ENCODE results near the gene TRIM26.

The TRIM26 gene

DNA sequence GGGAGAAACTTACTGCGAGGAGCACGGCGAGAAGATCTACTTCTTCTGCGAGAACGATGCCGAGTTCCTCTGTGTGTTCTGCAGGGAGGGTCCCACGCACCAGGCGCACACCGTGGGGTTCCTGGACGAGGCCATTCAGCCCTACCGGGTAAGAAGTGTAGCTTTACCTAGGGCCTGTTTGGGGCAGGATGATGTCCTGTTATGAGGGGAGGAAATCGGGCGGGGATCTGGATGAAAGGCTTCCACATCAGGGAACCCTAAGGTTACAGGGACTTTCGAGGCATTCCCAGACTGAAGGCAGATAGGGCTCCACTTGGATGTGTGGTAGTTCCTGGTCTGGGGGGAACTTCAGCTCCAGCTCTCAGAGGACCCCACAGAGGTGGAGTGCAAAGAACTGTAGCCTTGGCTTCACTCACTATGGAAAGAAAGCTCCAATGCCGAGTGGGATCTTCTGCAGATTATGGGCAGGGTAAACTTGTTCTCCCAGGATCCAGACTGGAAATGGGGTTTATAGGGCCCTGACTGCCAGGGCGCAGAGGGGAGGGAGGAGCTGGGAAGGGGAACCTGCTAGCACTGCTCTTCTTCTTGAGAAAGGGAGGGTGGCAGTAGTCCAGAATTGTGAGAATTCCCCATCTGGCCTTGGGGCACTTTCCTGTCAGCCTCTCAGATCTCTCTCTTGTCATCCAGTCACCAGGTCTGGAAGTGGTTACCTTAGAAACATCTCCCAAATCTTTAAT, 49.1 kb downstream of the TRIM26 start:
- H3K27ac ChIP-seq (ENCODE audit: low read depth, low read length): no peak overlapping the region
- peaks cover 3% of the 10 kb centered on the region for H3K27me3 ChIP-seq (ENCODE audit: control insufficient read depth, insufficient read depth, low read length)
- peak overlapping the region; percentile 57 for H3K4me3 ChIP-seq (ENCODE audit: low read length)
- H3K36me3 ChIP-seq (ENCODE audit: control insufficient read depth, insufficient read depth, low read length): no peaks in the 10 kb centered on the region
- no peaks in the 10 kb centered on the region for H3K4me1 ChIP-seq (ENCODE audit: control insufficient read depth, insufficient read depth, low read length)
- H3K9ac ChIP-seq (ENCODE audit: low read length): no peak overlapping the region

DNA sequence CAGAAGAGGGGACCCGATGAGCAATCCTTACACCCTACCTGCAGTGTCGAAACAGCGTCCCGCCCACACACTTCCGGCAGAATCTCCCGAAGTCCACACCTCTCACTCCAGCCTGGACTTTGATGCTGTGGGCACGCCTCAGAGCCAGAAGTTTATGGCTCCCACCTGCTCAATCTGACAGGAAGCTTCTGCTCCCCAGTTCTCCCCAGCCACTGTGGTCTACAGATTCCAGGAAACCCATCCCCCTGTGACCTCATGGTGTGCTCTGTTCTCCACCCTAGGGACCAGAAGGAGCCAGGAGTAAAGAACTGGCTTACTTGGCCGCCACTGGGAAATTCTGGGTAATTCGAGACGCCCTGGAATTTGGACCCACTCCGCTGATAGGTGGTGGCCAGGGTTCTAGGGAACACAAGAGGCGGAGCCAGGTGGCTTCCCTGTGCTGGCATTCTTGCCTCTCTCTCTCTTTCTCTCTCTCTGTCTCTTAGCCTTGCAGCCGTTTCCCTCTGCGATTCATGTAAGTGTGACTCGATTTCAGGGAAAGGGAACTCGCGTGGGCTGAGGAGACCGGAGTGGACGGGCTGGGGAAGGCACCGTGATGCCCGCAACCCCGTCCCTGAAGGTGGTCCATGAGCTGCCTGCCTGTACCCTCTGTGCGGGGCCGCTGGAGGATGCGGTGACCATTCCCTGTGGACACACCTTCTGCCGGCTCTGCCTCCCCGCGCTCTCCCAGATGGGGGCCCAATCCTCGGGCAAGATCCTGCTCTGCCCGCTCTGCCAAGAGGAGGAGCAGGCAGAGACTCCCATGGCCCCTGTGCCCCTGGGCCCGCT, 49.9 kb downstream of the TRIM26 start, which contains the start of gene TRIM15:
TRIM15 (plus strand) TSS at position 457 of the 828 bp plus-strand sequence; CDS start at position 596, 139 bp downstream.
- no peak within 1 kb of the TSS for H3K9ac ChIP-seq (ENCODE audit: low read length)
- H3K27me3 ChIP-seq (ENCODE audit: control insufficient read depth, insufficient read depth, low read length): peaks cover under 1% of the 10 kb centered on the region
- peak within 1 kb of the TSS; percentile 57 for H3K4me3 ChIP-seq (ENCODE audit: low read length)
- H3K4me1 ChIP-seq (ENCODE audit: control insufficient read depth, insufficient read depth, low read length): no peaks in the 10 kb centered on the region
- no peaks in the 10 kb centered on the region for H3K36me3 ChIP-seq (ENCODE audit: control insufficient read depth, insufficient read depth, low read length)
- H3K27ac ChIP-seq (ENCODE audit: low read depth, low read length): no peak within 1 kb of the TSS

DNA sequence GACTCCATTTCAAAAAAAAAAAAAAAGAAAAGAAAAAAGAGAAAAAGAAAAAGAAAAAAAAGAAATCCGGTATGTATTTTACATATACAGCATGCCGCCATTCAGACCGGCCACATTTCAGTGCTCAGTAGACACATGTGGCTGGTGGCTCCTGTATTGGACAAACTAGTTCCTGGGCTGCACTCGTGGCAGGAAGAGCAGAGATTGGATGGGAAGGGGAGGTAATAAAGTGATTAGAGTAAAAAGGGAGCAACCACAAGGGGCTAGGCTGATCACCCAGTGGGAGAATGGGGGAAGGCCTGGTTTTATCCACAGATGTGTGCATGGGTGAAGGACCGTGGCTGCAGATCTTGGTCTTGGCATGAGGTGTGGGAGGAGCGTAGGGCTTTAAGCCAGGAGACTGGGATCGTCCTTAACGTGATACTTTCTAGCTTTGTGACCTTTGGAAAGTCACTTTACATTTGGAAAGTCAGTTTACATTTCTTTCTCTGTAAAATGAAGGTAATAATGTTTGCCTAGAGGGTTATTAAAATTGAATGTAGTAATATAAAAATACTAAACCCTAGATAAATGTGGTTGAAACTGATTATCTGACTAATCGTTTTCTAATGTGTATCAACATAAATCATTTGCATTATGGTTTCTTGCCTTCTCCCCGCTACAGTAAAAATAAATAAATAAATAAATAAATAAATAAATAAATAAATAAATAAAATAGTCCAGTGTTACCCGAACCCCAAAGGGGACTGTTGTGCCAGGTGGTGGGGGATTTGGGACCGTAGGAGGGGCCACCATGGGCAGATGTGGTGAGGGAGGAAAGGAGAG, 50.7 kb downstream of the TRIM26 start:
- Histone ChIP-seq H3K27me3 (ENCODE audit: control insufficient read depth, insufficient read depth, low read length) (no peaks in the 10 kb centered on the region), H3K4me1 (ENCODE audit: control insufficient read depth, insufficient read depth, low read length) (no peaks in the 10 kb centered on the region), H3K4me3 (ENCODE audit: low read length) (no peak overlapping the region), H3K9ac (ENCODE audit: low read length) (no peak overlapping the region), H3K36me3 (ENCODE audit: control insufficient read depth, insufficient read depth, low read length) (no peaks in the 10 kb centered on the region), H3K27ac (ENCODE audit: low read depth, low read length) (no peak overlapping the region)

DNA sequence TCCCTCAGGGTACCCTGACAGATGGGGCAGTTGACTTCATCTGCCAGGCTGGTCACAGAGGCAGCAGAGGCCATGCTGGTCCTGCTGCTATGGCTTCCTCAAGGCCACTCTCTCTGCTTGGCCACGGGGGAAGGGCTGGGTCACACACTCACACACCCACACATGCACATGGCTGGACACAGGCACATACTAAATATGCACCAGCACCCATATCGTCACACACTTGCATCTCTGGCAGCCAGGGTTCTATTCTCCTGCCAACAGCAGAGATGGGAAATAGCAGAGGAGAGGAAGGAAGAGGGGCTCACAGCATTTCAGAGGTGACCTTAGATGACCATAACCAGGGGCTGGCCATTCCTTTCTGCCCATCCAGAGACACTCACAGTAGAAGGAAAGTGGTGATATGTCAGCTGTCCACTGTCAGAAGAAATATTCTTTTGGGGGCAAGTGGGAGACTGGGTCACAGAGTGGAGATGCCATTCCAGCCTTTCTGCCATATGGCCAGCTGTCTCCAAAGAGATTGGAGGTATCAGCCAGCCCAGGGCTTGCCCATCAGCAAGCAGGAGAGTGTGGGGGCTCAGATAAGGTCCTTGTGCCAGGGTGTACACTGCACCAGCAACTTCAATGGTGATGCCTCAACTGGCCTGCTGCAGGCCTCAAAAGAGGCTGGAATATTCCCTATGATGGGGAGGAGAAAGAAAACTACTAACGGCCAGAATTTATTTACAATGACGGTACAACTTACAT, 52.2 kb downstream of the TRIM26 start, which contains the start of gene TRIM10:
TRIM10 (minus strand) TSS at position 427 of the 747 bp plus-strand sequence; CDS start at position 74, 353 bp downstream.
- Histone ChIP-seq H3K36me3 (ENCODE audit: control insufficient read depth, insufficient read depth, low read length) (no peaks in the 10 kb centered on the region), H3K4me3 (ENCODE audit: low read length) (no peak within 1 kb of the TSS), H3K9ac (ENCODE audit: low read length) (no peak within 1 kb of the TSS), H3K27me3 (ENCODE audit: control insufficient read depth, insufficient read depth, low read length) (no peaks in the 10 kb centered on the region), H3K4me1 (ENCODE audit: control insufficient read depth, insufficient read depth, low read length) (no peaks in the 10 kb centered on the region), H3K27ac (ENCODE audit: low read depth, low read length) (no peak within 1 kb of the TSS)

DNA sequence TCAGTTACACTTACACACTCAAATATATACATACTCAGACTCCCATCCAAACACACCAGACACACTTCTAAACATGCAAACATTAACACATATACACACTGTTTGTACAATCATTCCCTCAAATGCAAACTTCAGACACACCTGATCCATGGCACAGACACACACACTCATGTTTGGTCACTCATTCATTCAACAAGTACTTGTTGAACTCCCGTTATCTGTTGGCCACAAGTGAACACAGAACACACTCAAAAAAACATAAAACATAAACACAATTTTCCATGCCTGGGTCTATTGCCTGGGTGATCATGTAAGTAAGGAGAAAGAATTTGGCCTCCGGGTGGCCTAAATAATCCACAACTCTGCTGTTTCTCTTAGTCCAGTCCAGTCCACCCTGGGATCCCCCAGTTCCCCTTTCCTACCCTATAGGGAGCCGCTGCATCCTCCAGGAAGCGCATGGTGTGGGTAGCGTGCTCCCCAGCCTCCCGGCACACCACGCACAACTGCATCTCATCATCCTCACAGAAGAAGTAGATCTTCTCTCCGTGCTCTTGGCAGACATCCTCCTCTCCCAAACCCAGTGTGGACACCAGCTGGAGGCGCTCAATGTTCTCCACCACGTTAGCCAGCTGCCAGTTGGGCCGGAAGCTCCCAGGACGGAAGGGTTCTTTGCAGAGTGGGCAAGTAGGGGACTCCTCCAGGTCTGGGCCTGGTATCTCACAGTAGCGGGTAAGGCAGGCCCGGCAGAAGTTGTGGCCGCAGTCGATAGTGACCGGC, 53.0 kb downstream of the TRIM26 start:
- Histone ChIP-seq H3K27me3 (ENCODE audit: control insufficient read depth, insufficient read depth, low read length) (no peaks in the 10 kb centered on the region), H3K36me3 (ENCODE audit: control insufficient read depth, insufficient read depth, low read length) (no peaks in the 10 kb centered on the region), H3K27ac (ENCODE audit: low read depth, low read length) (no peak overlapping the region), H3K4me1 (ENCODE audit: control insufficient read depth, insufficient read depth, low read length) (no peaks in the 10 kb centered on the region), H3K9ac (ENCODE audit: low read length) (no peak overlapping the region), H3K4me3 (ENCODE audit: low read length) (no peak overlapping the region)

DNA sequence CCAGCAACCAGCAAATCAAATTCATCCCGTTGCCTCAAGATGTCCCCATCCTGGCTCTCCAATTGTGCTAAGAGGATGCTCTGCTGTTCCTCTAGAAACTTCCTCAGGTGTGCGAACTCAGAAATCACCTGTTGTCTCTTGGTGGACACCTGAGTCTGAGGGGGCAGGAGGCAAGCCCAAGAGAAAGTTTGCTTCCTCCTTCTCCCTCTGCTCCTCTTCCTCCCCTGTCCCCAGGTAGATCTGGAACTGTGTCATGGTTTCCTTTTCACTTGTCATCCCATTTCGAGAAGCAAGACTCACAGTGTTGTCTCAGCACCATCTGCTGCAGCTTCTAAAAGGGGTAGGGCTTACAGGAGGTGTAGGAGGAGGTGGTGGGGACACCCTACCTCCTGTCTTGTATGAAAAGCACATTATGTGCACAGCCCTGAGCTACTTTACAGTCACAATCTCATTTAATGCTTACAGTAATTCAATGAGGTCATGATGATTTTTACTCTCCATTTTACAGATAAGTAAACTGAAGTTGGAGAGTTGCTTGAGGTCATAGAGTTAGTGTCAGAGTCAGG, 54.6 kb downstream of the TRIM26 start:
- H3K4me3 ChIP-seq (ENCODE audit: low read length): no peak overlapping the region
- H3K27me3 ChIP-seq (ENCODE audit: control insufficient read depth, insufficient read depth, low read length): no peaks in the 10 kb centered on the region
- H3K36me3 ChIP-seq (ENCODE audit: control insufficient read depth, insufficient read depth, low read length): no peaks in the 10 kb centered on the region
- no peak overlapping the region for H3K27ac ChIP-seq (ENCODE audit: low read depth, low read length)
- no peaks in the 10 kb centered on the region for H3K4me1 ChIP-seq (ENCODE audit: control insufficient read depth, insufficient read depth, low read length)
- no peak overlapping the region for H3K9ac ChIP-seq (ENCODE audit: low read length)

DNA sequence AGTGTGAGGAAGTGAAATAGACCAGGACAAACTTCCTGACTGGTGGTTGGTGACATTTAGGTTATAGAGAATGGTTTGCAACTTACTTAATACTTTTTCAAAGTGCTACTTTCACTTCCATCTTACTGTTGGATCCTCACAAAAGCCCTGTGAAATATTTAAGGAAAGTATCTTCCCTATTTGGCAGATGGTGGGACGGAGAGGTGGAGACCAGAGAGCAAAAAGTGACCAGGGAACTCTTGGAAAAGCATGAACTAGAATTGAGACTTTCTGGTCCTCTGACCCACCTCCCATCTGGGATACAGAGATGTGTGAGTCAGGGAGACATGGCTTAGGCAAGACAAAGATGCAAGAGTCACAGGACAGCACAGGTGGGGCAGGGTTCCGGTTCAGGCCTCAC, 55.2 kb downstream of the TRIM26 start:
- Histone ChIP-seq H3K4me3 (ENCODE audit: low read length) (no peak overlapping the region), H3K27ac (ENCODE audit: low read depth, low read length) (no peak overlapping the region), H3K27me3 (ENCODE audit: control insufficient read depth, insufficient read depth, low read length) (no peaks in the 10 kb centered on the region), H3K4me1 (ENCODE audit: control insufficient read depth, insufficient read depth, low read length) (no peaks in the 10 kb centered on the region), H3K36me3 (ENCODE audit: control insufficient read depth, insufficient read depth, low read length) (no peaks in the 10 kb centered on the region), H3K9ac (ENCODE audit: low read length) (no peak overlapping the region)

DNA sequence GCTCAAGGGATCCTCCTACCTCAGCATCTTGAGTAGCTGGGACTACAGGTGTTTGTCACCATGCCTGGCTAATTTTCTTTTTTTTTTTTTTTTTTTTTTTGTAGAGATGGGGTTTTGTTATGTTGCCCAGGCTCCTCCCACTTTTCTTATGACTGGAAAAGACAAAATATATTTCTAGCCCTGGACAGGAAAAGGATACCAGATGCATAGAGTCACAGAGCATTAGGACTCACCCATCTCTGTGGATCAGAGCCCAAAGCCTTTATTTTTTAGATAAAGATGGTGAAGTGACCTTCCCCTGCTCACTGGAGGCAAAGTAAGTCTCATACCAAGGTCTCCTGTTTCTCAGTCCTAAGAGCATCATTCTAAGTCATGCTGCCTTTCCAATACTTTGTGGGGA, 55.6 kb downstream of the TRIM26 start:
- H3K27ac ChIP-seq (ENCODE audit: low read depth, low read length): no peak overlapping the region
- H3K4me3 ChIP-seq (ENCODE audit: low read length): no peak overlapping the region
- H3K27me3 ChIP-seq (ENCODE audit: control insufficient read depth, insufficient read depth, low read length): no peaks in the 10 kb centered on the region
- H3K36me3 ChIP-seq (ENCODE audit: control insufficient read depth, insufficient read depth, low read length): no peaks in the 10 kb centered on the region
- H3K4me1 ChIP-seq (ENCODE audit: control insufficient read depth, insufficient read depth, low read length): no peaks in the 10 kb centered on the region
- no peak overlapping the region for H3K9ac ChIP-seq (ENCODE audit: low read length)

DNA sequence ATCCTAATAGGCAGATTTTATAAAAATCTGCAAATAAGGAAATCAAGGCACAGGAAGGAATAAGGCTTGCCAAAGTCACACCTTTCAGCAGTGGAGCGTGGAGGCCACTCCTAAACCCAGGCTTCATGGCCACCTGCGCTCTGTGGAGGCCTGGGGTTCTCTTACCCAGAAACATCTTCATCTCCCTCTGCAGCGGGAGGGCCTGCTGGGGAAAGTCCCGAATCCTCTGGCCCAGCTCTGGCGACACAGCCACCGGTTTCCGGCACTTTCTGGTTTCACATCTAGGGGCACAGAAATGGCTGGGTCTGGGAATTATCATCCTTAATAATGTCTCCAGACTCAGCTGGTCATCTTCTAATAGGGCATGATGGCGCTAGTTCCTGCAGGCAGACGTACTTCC, 56.4 kb downstream of the TRIM26 start:
- Histone ChIP-seq H3K27me3 (ENCODE audit: control insufficient read depth, insufficient read depth, low read length) (no peaks in the 10 kb centered on the region), H3K9ac (ENCODE audit: low read length) (no peak overlapping the region), H3K27ac (ENCODE audit: low read depth, low read length) (no peak overlapping the region), H3K36me3 (ENCODE audit: control insufficient read depth, insufficient read depth, low read length) (no peaks in the 10 kb centered on the region), H3K4me3 (ENCODE audit: low read length) (no peak overlapping the region), H3K4me1 (ENCODE audit: control insufficient read depth, insufficient read depth, low read length) (no peaks in the 10 kb centered on the region)

DNA sequence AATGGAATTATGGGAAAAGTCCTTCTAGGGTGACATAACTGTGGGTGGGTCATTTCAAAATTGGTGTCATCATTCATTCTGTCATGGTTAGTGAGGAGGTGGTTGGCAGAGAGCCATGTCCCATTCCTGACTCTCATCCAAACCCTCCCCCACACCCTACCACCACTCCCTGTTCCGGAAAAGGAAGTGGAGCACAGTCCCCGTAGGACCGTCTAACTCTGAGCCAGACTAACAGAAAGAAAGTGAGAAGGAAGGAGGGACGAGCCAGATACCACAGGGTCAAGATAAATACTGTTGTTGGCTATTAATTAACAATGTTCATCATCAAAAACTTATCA, 57.0 kb downstream of the TRIM26 start:
- Histone ChIP-seq H3K27me3 (ENCODE audit: control insufficient read depth, insufficient read depth, low read length) (no peaks in the 10 kb centered on the region), H3K4me1 (ENCODE audit: control insufficient read depth, insufficient read depth, low read length) (no peaks in the 10 kb centered on the region), H3K4me3 (ENCODE audit: low read length) (no peak overlapping the region), H3K9ac (ENCODE audit: low read length) (no peak overlapping the region), H3K36me3 (ENCODE audit: control insufficient read depth, insufficient read depth, low read length) (no peaks in the 10 kb centered on the region), H3K27ac (ENCODE audit: low read depth, low read length) (no peak overlapping the region)

Data from rectal smooth muscle tissue (tissue), 1 donor.